Measurements from ENCODE around the gene JAKMIP2.

- TF ChIP-seq CTCF (IDR thresholded peaks at IDR 0.05), result no peak
- no peak for TF ChIP-seq POLR2AphosphoS5 (IDR thresholded peaks at IDR 0.05)
Measured at GRCh38 chr5:147645197-147645596, 137.3 kb downstream of the JAKMIP2 start.
